GM21360 (cell line): ENCODE measurements around the gene LRP1-AS.

Source experiments
- ATAC-seq: cut with Tn5 transposase; IDR thresholded peaks from one replicate; pipeline ENCODE4 v1.9.1; 2021; ENCODE audit warnings: mild to moderate bottlenecking, moderate library complexity; ENCODE audit not compliant: unreplicated experiment

The LRP1-AS gene

GRCh38 chr12:57180321-57180989, 33.0 kb upstream of the LRP1-AS start:
- ATAC-seq: no peak

GRCh38 chr12:57179331-57180086, 32.1 kb upstream of the LRP1-AS start:
- no peak for ATAC-seq

- no peak for ATAC-seq
Observed at GRCh38 chr12:57178213-57178612, 30.8 kb upstream of the LRP1-AS start.

- ATAC-seq: no peak
Observed at GRCh38 chr12:57177354-57177753, 29.9 kb upstream of the LRP1-AS start.

- no peak for ATAC-seq
Observed at GRCh38 chr12:57176846-57177245, 29.4 kb upstream of the LRP1-AS start.

GRCh38 chr12:57176139-57176477, 28.7 kb upstream of the LRP1-AS start:
- ATAC-seq: no peak

- ATAC-seq: no peak
Observed at GRCh38 chr12:57175428-57176138, 28.2 kb upstream of the LRP1-AS start.

- no peak for ATAC-seq
Observed at GRCh38 chr12:57173683-57174082, 26.3 kb upstream of the LRP1-AS start.

GRCh38 chr12:57173089-57173488, 25.7 kb upstream of the LRP1-AS start:
- no peak for ATAC-seq

- no peak for ATAC-seq
Observed at GRCh38 chr12:57171668-57172067, 24.2 kb upstream of the LRP1-AS start.

- no peak for ATAC-seq
Observed at GRCh38 chr12:57170927-57171326, 23.5 kb upstream of the LRP1-AS start.

GRCh38 chr12:57170408-57170807, 23.0 kb upstream of the LRP1-AS start:
- no peak for ATAC-seq

GRCh38 chr12:57169969-57170368, 22.6 kb upstream of the LRP1-AS start:
- no peak for ATAC-seq

GRCh38 chr12:57169046-57169795, 21.8 kb upstream of the LRP1-AS start:
- no peak for ATAC-seq

GRCh38 chr12:57168058-57168457, 20.6 kb upstream of the LRP1-AS start:
- ATAC-seq: no peak

- no peak for ATAC-seq
Observed at GRCh38 chr12:57166971-57167371, 19.6 kb upstream of the LRP1-AS start.

- no peak for ATAC-seq
Observed at GRCh38 chr12:57165741-57166140, 18.3 kb upstream of the LRP1-AS start.

GRCh38 chr12:57164966-57165625, 17.7 kb upstream of the LRP1-AS start:
- ATAC-seq: no peak

GRCh38 chr12:57164454-57164853, 17.0 kb upstream of the LRP1-AS start:
- ATAC-seq: no peak

- ATAC-seq: no peak
Observed at GRCh38 chr12:57162553-57163125, 15.2 kb upstream of the LRP1-AS start.
